H1 (cell line): Measurements from ENCODE around the gene HSPA4L. TPM values are rescaled to one million over a fixed set of nuclear protein-coding genes. Genes with fewer than 3 reads are reported as not detected.

Source experiments
- CHD2 ChIP-seq: IDR thresholded peaks from 2 replicates; pipeline ENCODE4 v1.6.1; 2012; ENCODE audit warnings: low read length, improper control_type of control experiment
- CREB1 ChIP-seq: IDR thresholded peaks from 2 replicates; pipeline ENCODE4 v1.6.1; 2012; ENCODE audit warnings: inconsistent platforms
- E2F6 ChIP-seq: IDR thresholded peaks from 2 replicates; pipeline ENCODE4 v1.6.1; 2012; ENCODE audit warnings: inconsistent platforms
- EGR1 ChIP-seq: IDR thresholded peaks from 2 replicates; pipeline ENCODE4 v1.6.1; 2011; ENCODE audit warnings: low read depth, low read length, borderline replicate concordance
- EP300 ChIP-seq, 2 experiments: IDR thresholded peaks; 1 replicate in 1 of 2; 2 replicates in 1 of 2; pipeline ENCODE4 v1.6.1; 2011 to 2012; ENCODE audit warnings: low read depth in 2 of 2, low read length in 2 of 2, mild to moderate bottlenecking in 2 of 2, borderline replicate concordance in 1 of 2, inconsistent platforms in 1 of 2, moderate library complexity in 1 of 2
- EZH2 ChIP-seq: fragments of 200-600 bp; sonication (generic); IDR thresholded peaks from 2 replicates; pipeline ENCODE4 v1.7.1; 2012; ENCODE audit warnings: low read depth, mild to moderate bottlenecking, moderate library complexity, low read length, inconsistent platforms; ENCODE audit not compliant: severe bottlenecking
- HDAC6 ChIP-seq: IDR thresholded peaks from one replicate; pipeline ENCODE4 v1.7.1; 2012; ENCODE audit warnings: low read depth, mild to moderate bottlenecking, inconsistent platforms, low read length, moderate library complexity
- KDM1A ChIP-seq: fragments of 200-600, 300-600 bp; sonication (generic); IDR thresholded peaks from 2 replicates; pipeline ENCODE4 v1.7.1; 2016; ENCODE audit warnings: mild to moderate bottlenecking, low read length, borderline replicate concordance
- KDM4A ChIP-seq: IDR thresholded peaks from one replicate; pipeline ENCODE4 v1.7.1; 2012; ENCODE audit warnings: low read depth, mild to moderate bottlenecking, moderate library complexity, low read length, inconsistent platforms; ENCODE audit not compliant: severe bottlenecking
- KDM5A ChIP-seq: fragments of 200-600 bp; IDR thresholded peaks from 2 replicates; pipeline ENCODE4 v1.7.1; 2012; ENCODE audit warnings: mild to moderate bottlenecking, low read length, inconsistent platforms, mixed read lengths
- NRF1 ChIP-seq: IDR thresholded peaks from 2 replicates; pipeline ENCODE4 v1.6.1; 2011; ENCODE audit warnings: mild to moderate bottlenecking, low read depth, low read length, improper control_type of control experiment
- PHF8 ChIP-seq: fragments of 200-600 bp; sonication (generic); conservative IDR thresholded peaks from 2 replicates; pipeline ENCODE4 v1.7.1; 2012; ENCODE audit warnings: low read depth, mild to moderate bottlenecking, inconsistent platforms, low read length, moderate library complexity
- POLR2AphosphoS5 ChIP-seq: IDR thresholded peaks from 2 replicates; pipeline ENCODE4 v1.6.1; 2011; ENCODE audit warnings: low read depth, low read length
- RAD21 ChIP-seq, 2 experiments: IDR thresholded peaks in 1 of 2; conservative IDR thresholded peaks in 1 of 2; 2 replicates each; pipeline ENCODE4 v1.6.1; 2011; ENCODE audit warnings: low read depth in 2 of 2, low read length in 2 of 2, improper control_type of control experiment in 1 of 2, inconsistent platforms in 1 of 2, mild to moderate bottlenecking in 1 of 2, moderate library complexity in 1 of 2
- RBBP5 ChIP-seq: IDR thresholded peaks from 2 replicates; pipeline ENCODE4 v1.7.1; 2012; ENCODE audit warnings: low read depth, mild to moderate bottlenecking, inconsistent platforms, low read length, moderate library complexity, borderline replicate concordance
- SIN3A ChIP-seq, 2 experiments: IDR thresholded peaks in 1 of 2; conservative IDR thresholded peaks in 1 of 2; 2 replicates each; pipeline ENCODE4 v1.6.1; 2011 to 2012; ENCODE audit warnings: low read length in 2 of 2, improper control_type of control experiment in 1 of 2, low read depth in 1 of 2, mild to moderate bottlenecking in 1 of 2
- SP4 ChIP-seq: IDR thresholded peaks from 2 replicates; pipeline ENCODE4 v1.6.1; 2012; ENCODE audit warnings: low read length, inconsistent platforms
- TAF7 ChIP-seq: optimal IDR thresholded peaks from 2 replicates; pipeline ENCODE3; 2011; ENCODE audit warnings: low read depth, mild to moderate bottlenecking, inconsistent platforms, low read length, moderate library complexity, borderline replicate concordance
- TEAD4 ChIP-seq: IDR thresholded peaks from 2 replicates; pipeline ENCODE4 v1.6.1; 2012; ENCODE audit warnings: low read depth, low read length, inconsistent platforms, mixed read lengths
- USF2 ChIP-seq: IDR thresholded peaks from 2 replicates; pipeline ENCODE4 v1.6.1; 2011; ENCODE audit warnings: low read length, improper control_type of control experiment
- ZNF274 ChIP-seq: IDR thresholded peaks from 2 replicates; pipeline ENCODE4 v1.7.0; 2012; ENCODE audit warnings: low read length, borderline replicate concordance; ENCODE audit errors: extremely low read depth
- polyA plus RNA-seq, 7 experiments: library from polyadenylated mRNA; depleted of rRNA in 3 of 7; stranded (reverse) in 5 of 7; unstranded in 2 of 7; fragments of >200 nt in 5 of 7; fragments of 200-250 nt in 2 of 7; gene quantifications; 1 replicate in 5 of 7; 2 replicates in 1 of 7; 4 replicates in 1 of 7; pipeline versions ENCODE4 v1.2.1 to v1.2.3, GENCODE V29; 2011 to 2013; ENCODE audit warnings: missing spikeins in 2 of 7, mixed read lengths in 2 of 7
- total RNA-seq: library from RNA; stranded (reverse); fragmentation: NEBNext Ultra II Directional; extraction: Animal tissue kit (Norgen Biotek cat#: 25700); gene quantifications from 2 replicates; pipeline ENCODE4 v1.2.1, GENCODE V29; 2021

Gene HSPA4L
- total and polyA plus RNA-seq, 2 of the 8 experiments (the other 6 are each of a cell fraction or from before 2014, with no cell fraction given), result 0.65 to 4.7 TPM

GRCh38 chr4:127880763-127881562 lies 98.8 kb downstream of the HSPA4L start, which contains the start of gene PLK4 (continued):
- TF ChIP-seq TAF7 (peak; percentile 90), ZNF274 (no peak), CREB1 (peak; percentile 82), KDM5A (peak; percentile 45; the same call in 1 of the 2 replicates), POLR2AphosphoS5 (peak; percentile 92), PHF8 (peak; percentile 100), KDM1A (peak; percentile 17; the same call in 1 of the 2 replicates), EGR1 (no peak), EP300 (IDR thresholded peaks at IDR 0.05; ENCODE audit: borderline replicate concordance in 1 of 2, low read depth in 2 of 2, low read length in 2 of 2) (no peak), SIN3A (conservative IDR thresholded peaks at IDR 0.05 in 1 of 2, IDR thresholded peaks at IDR 0.05 in 1 of 2; ENCODE audit: low read depth in 1 of 2, low read length in 2 of 2) (0 out of 4 replicates have a peak, but pooled peaks of 1 of the 2 experiments have one; percentile 17), RBBP5 (peak; percentile 93), SP4 (peak; percentile 89; the same call in 1 of the 2 replicates), KDM4A (peak; percentile 23), CHD2 (peak; percentile 79), TEAD4 (0 out of 2 replicates have a peak, but pooled peaks have one; percentile 6), USF2 (no peak), RAD21 (IDR thresholded peaks at IDR 0.05 in 1 of 2, conservative IDR thresholded peaks at IDR 0.05 in 1 of 2; ENCODE audit: low read depth in 2 of 2, low read length in 2 of 2) (no peak), E2F6 (no peak; the same call in 1 of the 2 replicates), EZH2 (no peak), NRF1 (peak; percentile 96), HDAC6 (no peak)
